HG03520 (cell line): Measurements from ENCODE around the gene ITIH6.
"Not testable (repeated sequence)": the region's sequence is repeated elsewhere in the genome, so short reads cannot be mapped to it uniquely, and the experiment has no call there.

ENCODE experiments used
- ATAC-seq: cut with Tn5 transposase; IDR thresholded peaks from one replicate; pipeline ENCODE4 v1.9.1; 2021; ENCODE audit warnings: mild to moderate bottlenecking, moderate library complexity; ENCODE audit not compliant: unreplicated experiment

Gene ITIH6

GRCh38 chrX:54807524-54808108 is 9.6 kb upstream of the ITIH6 start, which contains the start of gene MAGED2:
TSS of gene MAGED2 (plus strand) at chrX:54807745. CDS start at chrX:54809332, 1,587 bp downstream.
- ATAC-seq, result no peak

GRCh38 chrX:54799046-54799445 is 991 bp upstream of the ITIH6 start:
- ATAC-seq, result no peak

DNA sequence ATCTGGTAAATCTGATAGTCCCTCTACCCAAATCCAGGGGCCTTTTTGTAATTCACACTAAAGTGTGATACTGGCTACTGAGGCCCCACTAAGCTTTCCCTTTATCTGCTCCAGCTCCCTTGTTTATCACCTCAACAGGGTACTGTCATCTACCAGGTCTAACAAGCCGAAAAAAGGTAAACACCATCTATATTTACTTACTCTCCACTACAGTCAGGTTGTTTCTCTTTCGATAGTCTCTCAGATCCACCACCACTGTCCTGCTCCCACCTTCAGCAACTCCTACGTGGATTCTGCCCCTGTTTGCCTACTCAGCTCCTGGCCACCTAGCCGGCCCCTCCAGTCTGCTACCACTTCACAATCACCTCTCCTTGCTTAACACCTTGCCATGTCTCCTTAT is 3.3 kb downstream of the ITIH6 start:
- no peak for ATAC-seq

DNA sequence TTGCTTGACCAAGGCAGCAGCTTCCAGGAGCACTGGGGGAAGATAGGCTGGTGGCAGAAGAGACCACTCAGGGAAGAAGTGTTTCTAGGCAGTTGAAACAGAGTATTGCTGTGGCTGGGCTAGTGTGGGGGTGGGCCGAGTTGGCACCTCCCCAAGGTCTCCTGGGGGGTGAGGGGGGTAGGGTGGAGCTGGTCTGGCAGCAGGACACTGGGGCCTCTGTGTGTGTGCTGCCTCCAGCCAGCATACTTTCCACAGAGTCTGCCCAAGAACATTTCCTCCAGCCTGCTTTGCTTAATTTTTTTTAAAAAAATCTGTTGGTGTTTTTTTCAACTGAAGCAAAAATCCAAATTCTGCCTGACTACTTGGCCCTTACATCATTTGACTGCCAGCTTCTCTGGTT is 4.0 kb downstream of the ITIH6 start:
- ATAC-seq, result no peak

- ATAC-seq, result not testable (repeated sequence)
Measured at GRCh38 chrX:54789405-54789804, 8.7 kb downstream of the ITIH6 start.

DNA sequence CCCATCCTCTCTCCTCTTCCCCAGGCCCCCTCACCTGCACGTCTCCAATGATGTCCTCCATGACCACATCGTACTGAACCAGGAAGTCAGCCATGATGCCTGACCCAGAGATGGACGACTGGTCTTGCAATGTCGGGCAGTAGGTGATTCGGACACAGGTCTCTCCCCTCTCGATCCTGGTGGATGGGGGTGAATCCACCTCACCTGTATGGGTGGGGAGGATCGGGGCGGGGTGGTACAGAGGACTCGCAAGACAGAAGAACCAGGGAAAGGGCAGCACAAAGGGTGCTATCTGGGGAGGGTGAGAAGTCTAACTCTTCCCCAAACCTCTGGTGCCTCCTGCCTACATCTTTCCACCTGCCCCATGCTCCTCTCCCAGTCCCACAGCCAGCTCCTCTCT is 9.6 kb downstream of the ITIH6 start:
- no peak for ATAC-seq

DNA sequence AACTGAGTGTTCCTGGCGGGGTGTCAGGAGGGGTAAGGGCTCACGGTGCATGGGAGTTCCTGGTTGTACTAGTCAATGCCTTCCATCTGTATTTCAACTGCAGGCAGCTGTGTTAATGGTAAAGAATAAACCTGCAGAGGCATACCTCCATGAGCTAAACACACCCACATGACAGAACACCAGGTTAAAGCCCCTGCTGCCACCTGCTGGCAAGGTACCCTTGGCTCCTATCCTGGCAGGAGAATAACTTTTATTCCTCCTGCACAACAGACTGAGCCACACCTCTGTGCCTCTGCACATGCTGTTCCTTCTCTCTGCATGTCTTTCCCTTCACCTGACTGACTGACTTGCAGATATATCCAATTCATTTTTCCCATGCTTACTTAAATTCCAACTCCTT is 11.1 kb downstream of the ITIH6 start:
- no peak for ATAC-seq

DNA sequence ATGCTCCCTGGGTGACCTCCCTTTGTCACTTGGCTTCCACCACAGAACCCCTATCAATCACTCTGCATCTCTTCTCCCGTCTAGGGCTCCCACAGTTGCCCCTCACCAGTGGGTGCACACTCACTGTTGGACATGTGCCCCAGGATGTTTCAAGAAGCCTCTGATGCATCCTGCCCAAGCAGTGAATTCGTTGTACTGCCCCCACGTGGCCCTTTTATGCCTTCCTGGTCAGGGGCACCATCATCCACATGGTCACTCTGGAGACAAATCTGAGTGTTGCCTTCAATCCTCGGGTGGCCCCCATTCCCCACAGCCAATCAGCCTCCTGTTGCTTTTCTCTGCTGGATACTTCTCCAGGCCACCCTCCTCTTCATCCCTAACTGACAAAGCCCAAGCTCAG is 12.2 kb downstream of the ITIH6 start:
- no peak for ATAC-seq

DNA sequence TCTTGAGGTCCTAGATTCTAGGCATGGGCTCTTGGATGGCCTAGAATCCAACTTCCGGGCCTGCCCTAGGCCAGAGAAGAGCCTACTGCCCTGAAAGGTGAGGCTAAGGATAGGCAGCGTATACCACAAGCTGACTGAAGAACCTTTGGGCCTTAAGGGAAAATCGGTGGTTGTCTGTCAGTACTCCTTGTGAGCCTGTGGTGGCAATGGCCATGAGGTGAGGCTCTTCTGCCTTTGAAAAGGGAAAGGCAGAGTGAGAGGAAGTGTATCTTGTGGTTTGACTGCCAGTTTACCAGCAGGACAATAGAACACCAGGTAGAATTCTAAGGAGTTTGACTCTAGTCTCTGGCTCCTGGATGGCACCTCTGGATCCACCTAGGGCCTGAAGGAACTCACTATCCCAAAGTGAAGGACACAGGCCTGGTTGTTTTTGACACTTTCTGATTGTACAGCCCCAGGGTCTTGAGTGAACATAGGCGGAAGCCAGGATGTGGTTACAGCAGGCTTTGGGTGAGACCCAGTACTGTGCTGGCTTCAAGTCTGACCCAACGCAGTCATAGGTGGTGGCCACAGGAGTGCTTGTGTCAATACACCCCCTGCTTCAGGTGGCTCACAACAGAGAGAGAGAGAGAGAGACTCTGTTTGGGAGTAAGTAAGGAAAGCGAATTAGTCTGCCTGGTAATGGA is 20.9 kb downstream of the ITIH6 start:
- ATAC-seq, result no peak

DNA sequence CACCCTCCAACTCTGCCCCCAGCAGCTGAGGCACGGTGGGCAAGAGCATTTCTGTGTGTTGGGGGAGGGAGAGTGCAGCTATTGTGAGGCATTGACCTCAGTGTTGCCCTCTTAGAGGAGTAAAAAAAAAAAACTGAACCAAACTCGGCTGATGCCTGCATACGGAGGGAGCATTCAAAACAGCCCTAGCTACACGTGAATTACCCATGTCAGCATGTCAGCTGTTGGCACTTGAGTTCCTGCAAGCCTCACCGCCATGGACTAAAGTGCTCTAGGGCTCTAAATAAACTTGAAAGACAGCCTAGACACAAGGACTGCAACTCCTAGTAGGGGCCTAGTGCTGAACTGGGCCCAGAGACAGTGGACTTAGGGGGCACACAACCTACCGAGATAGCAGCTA is 22.0 kb downstream of the ITIH6 start:
- ATAC-seq, result no peak

- ATAC-seq, result not testable (repeated sequence)
Measured at GRCh38 chrX:54774391-54775094, 23.5 kb downstream of the ITIH6 start.

DNA sequence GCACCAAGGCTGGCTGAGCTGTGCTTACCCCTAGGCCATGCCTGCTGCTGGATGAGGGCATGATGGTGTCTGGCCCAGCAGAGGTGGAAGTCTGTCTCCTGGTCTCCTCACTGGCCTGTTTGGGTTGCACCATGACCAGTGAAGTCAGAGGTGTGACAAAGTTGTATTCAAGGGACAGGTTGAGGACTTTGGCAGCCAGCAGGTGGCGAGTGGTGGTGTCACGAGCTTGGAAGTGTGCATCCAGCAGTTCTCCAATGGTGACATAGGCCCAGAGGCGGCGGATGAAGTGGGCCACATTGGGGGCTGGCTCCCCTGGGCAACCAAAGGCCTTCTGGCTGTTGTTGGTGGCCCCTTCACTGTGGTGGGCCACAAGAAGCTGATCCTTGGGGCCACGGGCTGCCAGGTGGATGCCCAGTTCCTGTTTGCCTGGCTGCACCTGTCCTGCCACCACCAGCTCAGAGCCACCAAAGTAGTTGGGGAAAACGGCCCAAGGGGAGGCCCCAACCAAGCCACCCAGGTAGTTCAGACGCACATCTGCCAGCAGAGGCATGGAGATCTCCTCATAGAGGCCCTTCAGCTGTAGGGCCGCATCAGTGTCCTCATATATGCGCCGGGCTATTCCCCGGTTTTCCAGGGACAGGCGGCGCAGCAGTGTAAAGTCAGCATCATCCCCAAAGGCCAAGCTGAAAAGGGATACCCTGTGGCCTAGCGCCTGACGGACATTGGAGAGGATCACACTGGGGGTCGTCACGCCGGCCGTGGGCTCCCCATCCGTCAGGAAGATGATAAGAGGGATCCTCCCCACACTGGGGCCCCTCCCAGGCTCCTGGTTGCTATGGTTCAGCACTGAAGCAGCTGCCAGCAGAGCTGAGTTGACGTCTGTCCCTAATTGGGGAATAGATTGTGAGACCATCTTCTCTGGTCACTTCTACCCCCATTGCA is 39.7 kb downstream of the ITIH6 start:
- ATAC-seq, result no peak

GRCh38 chrX:54754854-54755253 is 43.2 kb downstream of the ITIH6 start:
- no peak for ATAC-seq

DNA sequence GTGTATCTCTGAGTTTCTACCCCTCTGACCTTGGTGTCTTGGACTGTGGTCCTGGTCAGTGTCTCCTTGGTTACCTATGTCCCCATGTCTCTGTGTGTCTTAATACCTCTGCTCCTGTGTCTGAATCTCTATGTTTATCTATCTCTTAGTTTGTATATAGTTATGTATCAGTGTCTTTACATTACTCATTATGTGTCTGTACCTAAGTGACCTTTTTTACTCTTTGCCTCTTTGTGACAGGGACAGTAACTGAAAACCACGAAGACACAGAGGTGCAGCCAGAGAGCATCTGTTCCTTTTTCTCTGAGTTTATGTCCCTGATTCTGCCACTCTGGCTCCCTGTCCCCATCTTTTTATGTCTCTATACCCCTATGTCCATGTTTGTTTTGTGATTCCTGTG is 49.4 kb downstream of the ITIH6 start:
- no peak for ATAC-seq

DNA sequence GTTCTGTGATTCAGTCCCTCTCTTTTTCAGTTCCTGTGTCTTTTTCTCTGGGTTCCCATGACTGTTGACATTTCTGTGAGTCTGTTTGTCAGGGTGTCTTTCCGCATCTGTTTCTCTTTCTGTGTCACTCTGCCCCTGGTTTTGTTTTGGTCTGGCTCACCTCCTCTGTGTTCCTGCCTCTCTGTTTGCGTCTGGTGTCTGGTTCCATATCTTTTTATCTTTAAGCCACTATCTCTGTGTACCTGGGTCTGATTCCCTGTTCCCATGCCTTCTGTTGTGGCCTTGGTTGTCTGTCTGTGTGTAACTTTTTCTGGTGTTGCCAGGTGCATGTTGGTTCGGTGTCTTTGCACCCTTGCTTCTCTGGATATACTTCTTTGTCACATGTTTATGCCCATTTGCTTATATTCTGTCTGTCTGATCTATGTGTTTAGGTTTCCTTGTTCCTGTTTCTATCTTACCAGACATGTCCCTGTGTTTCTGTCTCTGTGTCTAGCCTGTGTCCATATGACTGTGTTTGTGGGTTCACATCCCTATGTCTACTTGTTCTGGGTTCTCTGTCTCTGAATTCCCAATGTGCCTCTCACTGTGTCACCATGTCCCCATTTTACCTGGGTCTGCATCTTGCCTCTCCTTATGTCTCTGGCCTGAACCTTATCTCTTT is 50.2 kb downstream of the ITIH6 start:
- ATAC-seq, result no peak

DNA sequence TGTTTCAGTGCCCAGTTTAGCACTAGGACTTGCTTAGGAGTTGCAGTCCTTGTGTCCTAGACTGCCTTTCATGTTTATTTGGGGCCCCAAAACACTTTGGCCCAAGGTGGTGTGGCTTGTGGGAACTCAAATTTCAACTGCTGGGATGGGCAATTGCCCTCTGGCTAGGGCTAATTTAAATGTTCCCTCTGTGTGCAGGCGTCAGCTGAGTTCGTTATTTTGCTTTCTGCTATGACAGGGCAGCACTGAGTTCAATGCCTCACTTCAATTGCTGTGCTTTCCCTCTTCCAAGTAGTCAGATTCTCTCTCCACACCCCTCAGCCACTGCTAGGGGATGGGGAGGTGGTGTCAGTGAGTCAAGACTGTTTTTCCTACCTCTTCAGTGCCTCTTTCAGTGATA is 51.1 kb downstream of the ITIH6 start:
- no peak for ATAC-seq

DNA sequence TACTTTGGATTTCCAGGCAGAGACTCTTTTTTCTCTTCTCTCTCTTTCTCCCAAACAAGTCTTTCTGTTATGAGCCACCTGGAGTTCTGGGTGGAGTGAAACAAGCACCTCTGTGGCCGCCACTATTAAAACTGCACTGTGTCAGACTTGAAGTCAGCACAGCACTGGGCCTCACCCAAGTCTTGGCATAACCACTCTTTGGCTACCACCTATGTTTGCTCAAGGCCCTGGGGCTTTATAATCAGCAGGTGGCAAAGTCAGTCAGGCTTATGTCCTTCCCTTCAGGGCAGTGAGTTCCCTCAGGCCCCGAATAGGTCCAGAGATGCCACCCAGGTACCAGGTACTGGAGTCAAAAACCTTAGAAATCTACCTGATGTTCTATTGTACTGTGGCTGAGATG is 52.4 kb downstream of the ITIH6 start:
- ATAC-seq, result no peak

- ATAC-seq, result not testable (repeated sequence)
Measured at GRCh38 chrX:54738567-54738966, 59.5 kb downstream of the ITIH6 start.

GRCh38 chrX:54736298-54736942 is 61.6 kb downstream of the ITIH6 start:
- not testable (repeated sequence) for ATAC-seq

DNA sequence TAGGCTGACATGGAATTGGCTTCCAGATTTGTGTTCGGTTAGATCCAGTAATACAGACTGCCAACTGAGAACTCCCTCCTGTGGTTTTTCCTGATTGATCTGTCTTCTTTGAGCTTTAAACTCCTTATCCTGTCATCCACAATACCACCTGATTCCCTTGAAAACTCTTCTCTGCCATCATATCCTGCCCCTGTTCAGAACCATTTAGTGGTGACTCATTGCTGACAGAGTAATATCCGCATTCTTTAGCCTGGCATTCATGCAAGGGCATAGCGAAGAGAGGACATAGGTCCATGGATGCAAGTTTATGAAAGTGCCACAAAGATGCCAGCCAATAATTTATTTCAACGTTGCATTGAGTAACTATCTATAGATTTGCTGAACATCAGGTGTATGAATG is 76.6 kb downstream of the ITIH6 start:
- ATAC-seq, result no peak
